PFSK-1 (cell line): ENCODE data around the gene C3orf52.

Experiments used
- FOXP2 ChIP-seq: optimal IDR thresholded peaks from 2 replicates; pipeline ENCODE3; 2011; ENCODE audit warnings: borderline replicate concordance, control low read depth, inconsistent platforms; ENCODE audit not compliant: insufficient read depth; ENCODE audit errors: extremely low read length, extremely low read depth
- POLR2AphosphoS5 ChIP-seq: IDR thresholded peaks from 2 replicates; pipeline ENCODE4 v1.6.1; 2012; ENCODE audit warnings: low read depth, mild to moderate bottlenecking, control low read depth, low read length, moderate library complexity
- SIN3A ChIP-seq: IDR thresholded peaks from 2 replicates; pipeline ENCODE4 v1.6.1; 2012; ENCODE audit warnings: mild to moderate bottlenecking, low read length, moderate library complexity, borderline replicate concordance; ENCODE audit not compliant: insufficient read depth
- TAF1 ChIP-seq: IDR thresholded peaks from 2 replicates; pipeline ENCODE4 v1.6.1; 2012; ENCODE audit warnings: low read length, control low read depth, borderline replicate concordance; ENCODE audit not compliant: insufficient read depth
- TF ChIP-seq, protein P1 (sequence below), 2 experiments: IDR thresholded peaks; 2 replicates each; pipeline versions ENCODE4 v1.6.1 to v1.8.0; 2011 to 2012; ENCODE audit warnings: low read depth in 2 of 2, low read length in 2 of 2, control low read depth in 1 of 2, inconsistent platforms in 1 of 2, mild to moderate bottlenecking in 1 of 2, moderate library complexity in 1 of 2; ENCODE audit not compliant: insufficient read depth in 1 of 2

The C3orf52 gene

DNA sequence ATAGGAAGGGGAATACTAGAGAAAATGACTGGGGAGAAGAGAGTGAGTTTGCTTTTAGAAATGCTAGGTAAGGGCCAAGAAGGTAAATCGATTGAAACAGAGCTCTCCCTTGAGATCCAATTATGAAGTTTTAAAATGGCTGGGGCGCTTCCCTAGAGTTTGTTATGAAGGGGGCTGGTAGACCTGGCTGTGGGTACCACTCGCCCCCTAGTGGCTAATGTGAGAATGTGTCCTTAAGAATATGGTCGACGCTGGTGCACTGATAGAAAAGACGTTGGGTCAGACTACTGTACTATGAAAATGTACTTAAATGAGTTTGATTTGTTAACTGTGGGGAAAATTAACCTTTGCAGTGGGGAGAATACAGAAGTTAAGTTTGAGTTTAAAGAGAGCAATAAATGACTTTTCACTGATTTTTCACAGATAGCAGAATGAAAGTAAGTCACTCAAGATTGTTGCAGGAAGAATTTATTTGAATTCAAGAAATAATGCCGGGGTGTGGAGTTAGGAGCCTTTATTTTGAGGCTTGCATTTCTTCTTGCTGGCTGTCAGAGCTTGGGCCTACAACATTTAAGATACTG lies 42.5 kb upstream of the C3orf52 start:
- TF ChIP-seq POLR2AphosphoS5 (no peak), FOXP2 (no peak), TAF1 (no peak), SIN3A (no peak)
- TF ChIP-seq, protein P1, sequence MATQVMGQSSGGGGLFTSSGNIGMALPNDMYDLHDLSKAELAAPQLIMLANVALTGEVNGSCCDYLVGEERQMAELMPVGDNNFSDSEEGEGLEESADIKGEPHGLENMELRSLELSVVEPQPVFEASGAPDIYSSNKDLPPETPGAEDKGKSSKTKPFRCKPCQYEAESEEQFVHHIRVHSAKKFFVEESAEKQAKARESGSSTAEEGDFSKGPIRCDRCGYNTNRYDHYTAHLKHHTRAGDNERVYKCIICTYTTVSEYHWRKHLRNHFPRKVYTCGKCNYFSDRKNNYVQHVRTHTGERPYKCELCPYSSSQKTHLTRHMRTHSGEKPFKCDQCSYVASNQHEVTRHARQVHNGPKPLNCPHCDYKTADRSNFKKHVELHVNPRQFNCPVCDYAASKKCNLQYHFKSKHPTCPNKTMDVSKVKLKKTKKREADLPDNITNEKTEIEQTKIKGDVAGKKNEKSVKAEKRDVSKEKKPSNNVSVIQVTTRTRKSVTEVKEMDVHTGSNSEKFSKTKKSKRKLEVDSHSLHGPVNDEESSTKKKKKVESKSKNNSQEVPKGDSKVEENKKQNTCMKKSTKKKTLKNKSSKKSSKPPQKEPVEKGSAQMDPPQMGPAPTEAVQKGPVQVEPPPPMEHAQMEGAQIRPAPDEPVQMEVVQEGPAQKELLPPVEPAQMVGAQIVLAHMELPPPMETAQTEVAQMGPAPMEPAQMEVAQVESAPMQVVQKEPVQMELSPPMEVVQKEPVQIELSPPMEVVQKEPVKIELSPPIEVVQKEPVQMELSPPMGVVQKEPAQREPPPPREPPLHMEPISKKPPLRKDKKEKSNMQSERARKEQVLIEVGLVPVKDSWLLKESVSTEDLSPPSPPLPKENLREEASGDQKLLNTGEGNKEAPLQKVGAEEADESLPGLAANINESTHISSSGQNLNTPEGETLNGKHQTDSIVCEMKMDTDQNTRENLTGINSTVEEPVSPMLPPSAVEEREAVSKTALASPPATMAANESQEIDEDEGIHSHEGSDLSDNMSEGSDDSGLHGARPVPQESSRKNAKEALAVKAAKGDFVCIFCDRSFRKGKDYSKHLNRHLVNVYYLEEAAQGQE (IDR thresholded peaks at IDR 0.05; ENCODE audit: insufficient read depth in 1 of 2, low read depth in 2 of 2, low read length in 2 of 2): no peak

GRCh38 chr3:112046599-112046998 lies 39.6 kb upstream of the C3orf52 start:
- no peak for TF ChIP-seq FOXP2
- TF ChIP-seq POLR2AphosphoS5: no peak
- TF ChIP-seq, protein P1 (IDR thresholded peaks at IDR 0.05; ENCODE audit: insufficient read depth in 1 of 2, low read depth in 2 of 2, low read length in 2 of 2): no peak
- no peak for TF ChIP-seq SIN3A
- TF ChIP-seq TAF1: no peak

- no peak for TF ChIP-seq FOXP2
- TF ChIP-seq POLR2AphosphoS5: no peak
- TF ChIP-seq SIN3A: no peak
- TF ChIP-seq, protein P1 (IDR thresholded peaks at IDR 0.05; ENCODE audit: insufficient read depth in 1 of 2, low read depth in 2 of 2, low read length in 2 of 2): no peak
- no peak for TF ChIP-seq TAF1
Measured at GRCh38 chr3:112047264-112047663, 38.9 kb upstream of the C3orf52 start.

- TF ChIP-seq TAF1 (no peak), FOXP2 (no peak), SIN3A (no peak), POLR2AphosphoS5 (no peak)
- TF ChIP-seq, protein P1 (IDR thresholded peaks at IDR 0.05; ENCODE audit: insufficient read depth in 1 of 2, low read depth in 2 of 2, low read length in 2 of 2): no peak
Measured at GRCh38 chr3:112048911-112049310, 37.3 kb upstream of the C3orf52 start.

- TF ChIP-seq, protein P1 (IDR thresholded peaks at IDR 0.05; ENCODE audit: insufficient read depth in 1 of 2, low read depth in 2 of 2, low read length in 2 of 2): no peak
- no peak for TF ChIP-seq FOXP2
- no peak for TF ChIP-seq TAF1
- no peak for TF ChIP-seq POLR2AphosphoS5
- no peak for TF ChIP-seq SIN3A
Measured at GRCh38 chr3:112053229-112053628, 33.0 kb upstream of the C3orf52 start.
